HG03060 (cell line): Measurements from ENCODE around the gene IMMP2L.
"Not testable (repeated sequence)": the region's sequence is repeated elsewhere in the genome, so short reads cannot be mapped to it uniquely, and the experiment has no call there.

ENCODE experiments used
- ATAC-seq: cut with Tn5 transposase; IDR thresholded peaks from one replicate; pipeline ENCODE4 v1.9.1; 2021; ENCODE audit warnings: low read depth, moderate number of reproducible peaks; ENCODE audit not compliant: unreplicated experiment

Gene IMMP2L

GRCh38 chr7:110977127-110977737, 585.1 kb downstream of the IMMP2L start:
- ATAC-seq: no peak

- no peak for ATAC-seq
Measured at GRCh38 chr7:110975486-110975885, 586.8 kb downstream of the IMMP2L start.

- ATAC-seq: no peak
Measured at GRCh38 chr7:110974441-110974840, 587.9 kb downstream of the IMMP2L start.

GRCh38 chr7:110973196-110973990, 588.9 kb downstream of the IMMP2L start:
- ATAC-seq: no peak

GRCh38 chr7:110964775-110965174, 597.5 kb downstream of the IMMP2L start:
- ATAC-seq: no peak

DNA sequence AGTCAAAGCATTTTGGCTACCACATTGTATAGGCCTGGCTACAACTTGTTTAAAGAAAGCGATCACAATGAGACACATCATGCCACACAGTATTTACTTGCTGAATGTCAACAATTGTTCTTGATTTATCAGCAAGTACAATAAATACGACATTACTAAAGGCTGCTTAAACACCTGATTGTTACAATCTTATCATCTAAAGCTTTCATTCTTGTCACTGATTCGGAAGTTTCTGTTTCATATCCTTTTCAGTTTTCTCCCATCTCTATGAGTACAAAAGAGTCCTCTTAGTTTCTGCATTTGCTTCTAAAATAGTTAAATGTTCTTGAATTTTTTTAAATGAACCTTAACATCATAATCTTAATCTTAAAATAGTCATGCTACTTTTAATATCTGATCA, 599.5 kb downstream of the IMMP2L start:
- no peak for ATAC-seq

DNA sequence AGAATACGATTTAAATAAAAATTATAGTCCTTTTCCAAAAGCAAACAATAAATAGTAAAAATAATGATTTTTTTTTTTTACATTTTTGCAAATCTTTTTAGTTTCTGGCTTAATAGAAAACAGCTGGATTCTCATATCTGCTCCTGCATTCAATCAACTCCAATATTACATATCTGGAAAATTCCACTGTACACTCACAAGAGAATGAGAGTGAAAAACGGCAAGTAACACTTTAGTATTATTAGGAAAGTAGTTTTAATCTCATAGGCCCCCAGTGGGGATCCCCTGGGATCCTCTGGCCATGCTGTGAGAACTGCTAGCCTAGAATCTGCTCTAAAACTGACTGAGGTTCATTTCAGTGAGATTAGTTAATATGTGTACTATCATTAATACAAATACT, 599.9 kb downstream of the IMMP2L start:
- no peak for ATAC-seq

GRCh38 chr7:110960811-110961210, 601.5 kb downstream of the IMMP2L start:
- no peak for ATAC-seq

DNA sequence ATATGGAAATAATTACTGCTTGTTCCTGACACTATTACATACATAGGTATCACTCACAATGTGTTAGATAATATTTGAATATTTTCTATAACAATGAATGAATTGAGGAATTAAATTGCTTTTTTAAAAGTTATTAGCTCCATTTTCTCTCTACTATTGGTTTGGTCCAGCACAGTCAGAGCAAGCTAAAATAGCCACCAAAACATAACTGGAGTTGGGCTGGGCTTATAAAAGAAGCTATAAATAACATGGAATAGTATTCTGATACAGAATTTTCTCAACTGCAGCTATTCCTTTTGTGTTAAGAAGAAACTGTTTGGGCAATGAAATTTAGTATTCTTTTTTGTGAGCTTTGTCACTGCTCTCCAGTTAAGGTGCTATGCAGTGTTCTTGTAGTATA, 614.0 kb downstream of the IMMP2L start:
- ATAC-seq: no peak

DNA sequence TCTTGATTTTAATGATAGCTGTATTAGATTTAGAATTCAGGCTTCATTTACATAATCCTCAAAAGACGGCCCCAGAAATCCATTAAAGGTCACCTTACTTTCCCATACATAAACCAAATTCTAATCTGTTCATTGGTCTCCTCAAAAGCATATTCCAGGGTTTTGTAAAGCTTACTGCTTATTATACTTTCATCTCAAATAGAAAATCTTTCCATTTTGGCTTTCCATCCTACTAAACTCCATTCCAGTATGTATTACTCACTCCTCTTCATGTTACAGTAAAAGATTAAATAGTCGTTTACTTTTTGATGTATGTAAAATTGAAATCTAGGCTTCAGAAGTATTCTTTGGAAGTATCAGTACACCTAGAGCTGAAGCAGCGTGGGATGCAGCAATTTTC, 614.9 kb downstream of the IMMP2L start:
- ATAC-seq: no peak

- ATAC-seq: no peak
Measured at GRCh38 chr7:110944966-110945644, 617.2 kb downstream of the IMMP2L start.

DNA sequence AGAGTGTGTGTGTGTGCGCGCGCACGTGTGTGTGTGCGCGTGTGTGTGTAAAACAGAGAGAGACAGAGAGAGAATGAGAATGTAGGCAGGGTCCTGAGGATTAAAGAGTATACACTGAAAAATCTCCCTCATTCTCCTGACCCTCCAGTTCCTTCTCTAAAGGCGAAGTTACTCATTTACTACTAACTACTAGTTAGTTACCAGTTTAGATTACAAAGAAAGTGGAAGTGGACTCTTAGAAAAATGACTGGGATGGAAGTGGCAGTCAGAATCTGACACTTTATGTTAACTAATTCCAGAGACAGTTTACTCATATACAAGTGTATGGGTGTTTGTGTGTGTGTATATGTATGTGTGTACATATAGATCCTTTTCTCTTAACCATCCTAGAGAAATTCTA, 617.8 kb downstream of the IMMP2L start:
- ATAC-seq: no peak

DNA sequence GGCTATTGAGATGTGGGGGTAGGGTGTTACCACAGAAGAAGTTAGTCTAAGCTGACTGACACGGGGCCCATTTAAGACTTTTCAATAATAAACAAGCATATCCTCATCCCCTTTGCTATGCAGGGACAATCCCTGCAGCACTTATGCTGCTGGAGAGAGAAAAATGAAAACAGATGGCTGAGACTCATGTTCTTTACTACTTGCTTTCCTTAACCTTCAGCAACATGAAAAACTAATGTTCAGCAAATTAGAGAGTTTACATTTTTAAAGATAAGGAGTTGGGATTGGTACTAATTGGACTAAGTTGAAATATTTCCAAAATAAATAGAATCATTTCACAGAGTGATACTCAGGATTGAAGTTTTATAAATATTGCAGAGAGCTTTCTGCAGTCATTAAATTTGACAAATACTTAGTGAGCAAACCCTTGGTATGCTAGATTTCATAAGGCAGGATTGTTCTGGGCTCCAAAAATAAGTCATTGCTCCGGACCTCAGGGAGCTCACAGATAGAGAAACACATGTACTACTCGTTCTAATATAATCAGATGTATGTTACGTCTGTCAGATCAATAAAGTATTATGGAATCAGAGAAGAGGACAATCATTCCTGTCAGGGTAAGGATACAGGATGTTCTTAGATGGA, 618.5 kb downstream of the IMMP2L start:
- no peak for ATAC-seq

DNA sequence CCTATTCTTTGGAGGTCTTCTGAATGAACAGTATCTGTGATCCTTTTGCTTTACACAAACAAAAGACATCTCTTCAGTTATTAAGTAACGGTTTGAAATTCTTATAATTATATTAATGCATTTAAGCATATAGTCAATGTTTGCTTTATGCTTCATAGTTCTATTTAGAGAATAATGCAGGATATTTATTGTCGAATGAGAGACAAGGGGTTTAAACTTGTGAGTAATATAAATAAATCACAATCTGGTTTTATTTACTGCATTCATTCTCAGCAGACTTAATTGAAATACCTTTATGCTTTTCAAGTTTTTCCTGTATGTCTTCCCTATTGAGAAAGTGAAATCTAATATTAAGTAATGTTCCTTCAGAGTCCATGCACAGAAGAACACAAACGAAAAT, 620.9 kb downstream of the IMMP2L start:
- no peak for ATAC-seq

- no peak for ATAC-seq
Measured at GRCh38 chr7:110940756-110941155, 621.5 kb downstream of the IMMP2L start.

DNA sequence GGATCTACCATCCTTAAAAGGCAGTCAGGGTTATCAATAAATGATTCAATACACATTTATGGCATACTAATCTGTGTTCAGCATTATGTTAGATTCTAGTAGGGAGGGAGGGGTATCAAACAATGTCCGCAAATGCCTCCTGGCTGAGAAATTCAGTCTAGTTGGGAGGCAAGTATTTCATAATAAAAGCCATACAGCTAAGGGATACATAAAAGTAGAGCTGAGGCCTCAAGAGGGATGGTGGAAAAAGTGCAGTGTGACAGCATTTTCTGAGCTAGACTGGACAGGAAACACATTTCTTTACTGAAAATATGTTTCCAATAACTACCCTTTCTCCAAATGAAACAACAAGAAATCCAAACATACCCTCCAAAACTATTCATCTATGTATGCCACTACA, 624.1 kb downstream of the IMMP2L start:
- no peak for ATAC-seq

DNA sequence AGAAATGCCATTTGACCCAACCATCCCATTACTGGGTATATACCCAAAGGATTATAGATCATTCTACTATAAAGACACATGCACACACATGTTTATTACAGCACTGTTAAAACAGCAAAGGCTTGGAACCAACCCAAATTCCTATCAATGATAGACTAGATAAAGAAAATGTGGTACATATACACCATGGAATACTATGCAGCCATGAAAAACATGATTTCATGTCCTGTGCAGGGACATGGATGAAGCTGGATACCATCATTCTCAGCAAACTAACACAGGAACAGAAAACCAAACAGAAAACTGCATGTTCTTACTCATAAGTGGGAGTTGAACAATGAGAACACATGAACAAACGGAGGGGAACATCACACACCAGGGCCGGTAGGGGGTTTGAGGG, 625.6 kb downstream of the IMMP2L start:
- ATAC-seq: not testable (repeated sequence)

DNA sequence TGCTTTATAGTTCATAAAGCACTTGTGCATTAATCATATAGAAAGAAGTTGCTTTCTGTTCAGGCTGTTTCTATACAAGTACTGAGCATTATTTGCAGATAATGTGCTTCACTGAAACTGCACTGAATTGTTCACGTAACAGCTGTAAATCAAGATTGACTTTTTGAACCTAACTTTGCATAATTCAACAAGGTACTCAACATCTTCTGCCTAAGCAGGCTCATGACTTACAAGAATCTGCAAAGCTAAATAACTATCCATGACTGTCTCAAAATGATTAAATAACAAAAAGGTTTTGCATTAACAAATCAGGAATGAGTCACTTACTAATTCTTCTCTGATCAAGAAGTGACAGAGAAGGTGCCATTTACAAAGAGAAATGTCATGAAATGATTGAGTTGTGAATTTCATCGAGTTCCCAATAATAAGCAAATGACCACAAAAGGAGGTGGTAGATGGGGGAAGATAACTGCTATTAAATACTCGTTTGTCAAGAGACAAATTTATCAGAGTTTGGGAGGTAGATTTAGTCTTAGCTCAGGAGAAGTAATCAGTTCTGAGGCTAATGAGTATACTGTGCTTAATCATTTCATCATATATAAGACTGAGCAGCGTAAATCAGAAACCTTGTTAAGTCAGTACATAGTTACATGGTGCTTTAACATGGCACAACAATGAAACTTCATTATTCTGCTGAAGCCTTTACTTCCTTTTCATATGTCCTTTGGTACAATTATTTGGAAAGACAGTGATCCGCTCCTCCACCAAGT, 632.6 kb downstream of the IMMP2L start:
- no peak for ATAC-seq

DNA sequence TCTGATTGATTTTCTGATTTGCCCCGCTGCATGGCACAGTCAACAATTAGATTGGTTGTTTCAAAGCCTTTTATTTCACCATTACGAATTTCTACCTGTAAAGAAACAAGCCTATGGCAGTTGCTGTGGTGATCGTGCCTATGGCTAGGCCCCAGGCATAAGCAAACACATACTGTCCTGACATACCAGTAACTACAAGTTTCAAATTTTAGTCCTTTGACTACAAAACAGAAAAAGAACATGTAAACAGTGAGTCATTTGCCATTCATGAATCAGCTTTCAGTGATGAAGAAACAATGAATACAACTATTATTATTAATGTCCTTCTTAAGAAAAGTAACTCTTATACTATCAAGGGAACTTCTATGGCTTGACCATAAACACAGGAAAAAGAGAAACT, 639.4 kb downstream of the IMMP2L start:
- ATAC-seq: no peak

DNA sequence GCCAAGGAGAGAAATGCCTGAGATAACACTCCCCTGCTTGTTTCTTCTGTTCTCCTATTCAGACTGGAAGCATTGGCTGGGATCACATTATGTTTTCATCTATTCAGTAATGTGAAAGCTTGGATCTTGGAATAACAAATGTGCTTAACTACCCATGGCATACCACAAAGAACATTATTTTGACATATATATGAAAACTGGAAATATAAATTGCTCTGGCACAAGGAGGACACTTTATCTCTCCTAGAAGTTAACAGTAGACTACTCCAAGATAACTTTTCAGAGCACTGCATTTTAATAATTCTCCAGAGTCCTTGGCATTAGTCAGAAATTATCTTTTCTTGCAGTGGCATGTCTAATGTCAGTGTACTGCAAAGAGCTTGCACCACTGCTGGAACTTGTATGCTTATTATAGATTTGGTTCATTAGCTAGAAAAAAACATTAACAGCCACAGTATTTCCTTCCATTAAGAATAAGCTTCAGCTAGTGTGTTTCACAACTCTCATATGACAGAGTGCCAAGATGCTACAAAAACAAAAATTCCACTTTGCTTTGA, 640.6 kb downstream of the IMMP2L start:
- ATAC-seq: no peak
